ENCODE measurements around the gene MATCAP1.

Gene MATCAP1

DNA sequence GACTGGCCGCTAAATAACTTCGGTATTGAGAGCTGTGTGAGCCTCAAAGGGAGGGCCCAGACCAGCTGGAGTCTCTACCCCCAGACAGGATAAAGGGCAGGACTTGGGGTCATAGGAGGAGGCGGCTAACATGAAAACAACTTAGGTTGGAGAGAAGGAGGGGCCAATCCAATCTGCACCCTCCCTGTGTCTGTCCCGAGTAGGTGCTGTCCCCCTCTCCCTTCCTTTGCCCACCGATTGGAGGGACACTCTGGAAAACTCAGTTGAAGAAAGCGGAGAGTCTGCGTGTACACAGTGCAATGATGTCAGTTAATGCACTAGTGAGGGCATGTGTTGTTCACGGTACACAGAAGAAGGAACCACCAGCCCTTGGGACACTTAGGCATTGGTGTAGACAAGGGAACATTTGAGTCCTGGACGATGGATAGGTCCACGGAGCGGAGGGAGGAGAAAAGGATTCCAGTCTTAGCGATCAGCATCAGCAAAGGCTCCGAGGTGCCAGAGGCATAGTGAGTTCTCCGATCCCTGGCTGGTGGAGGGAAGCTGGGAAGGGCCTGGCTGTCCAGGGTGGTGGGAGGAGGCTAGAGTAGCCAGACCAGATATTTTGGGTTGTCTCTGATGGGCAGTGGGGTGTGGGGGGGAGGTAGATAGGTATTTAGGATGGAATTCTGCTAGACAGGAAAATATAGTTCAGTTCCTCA, 12.7 kb downstream of the MATCAP1 start:
- DNase-seq: no peak

DNA sequence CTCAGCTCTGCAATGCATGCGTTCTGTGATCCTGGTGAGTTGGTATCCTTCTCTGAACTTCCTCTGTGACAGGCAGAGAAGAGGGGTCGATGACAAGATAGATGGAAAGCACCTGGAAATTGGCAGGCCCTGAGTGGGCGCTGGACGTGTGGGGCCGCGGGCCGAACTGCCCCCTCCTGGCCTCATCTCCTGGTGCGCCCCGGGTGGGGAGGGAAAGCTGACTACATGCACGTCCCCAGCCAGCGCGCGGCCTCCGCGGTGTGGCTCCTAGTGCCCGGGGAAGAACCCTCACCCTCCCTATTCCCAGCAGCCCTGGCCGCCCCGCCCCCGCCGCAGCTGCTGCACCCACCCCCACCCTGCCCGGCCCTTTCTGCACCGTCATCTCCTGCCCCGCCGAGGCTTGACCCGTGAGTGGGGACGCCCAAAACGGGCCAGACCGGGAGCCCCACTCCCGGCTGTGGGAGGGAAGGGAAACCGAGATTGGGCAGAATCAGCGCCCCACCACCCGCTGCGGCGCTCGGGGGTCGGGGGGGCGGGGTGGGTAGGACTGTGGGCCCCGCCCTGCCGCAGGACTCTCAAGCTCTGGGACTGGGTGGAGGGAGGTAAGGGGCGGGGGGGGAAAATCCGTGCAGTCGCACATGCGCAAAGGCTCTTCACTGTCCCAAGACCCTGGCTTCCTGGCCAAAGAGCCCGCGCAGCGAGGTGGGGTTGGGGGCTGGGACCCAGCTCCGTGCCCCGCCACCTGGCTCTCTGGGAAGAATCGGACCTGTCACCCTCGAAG, 13.4 kb downstream of the MATCAP1 start, which contains the start of gene NOL3:
Gene NOL3, plus strand, starts transcription at position 371 of the 781 bp plus-strand sequence.
- peak; percentile 83 for DNase-seq

DNA sequence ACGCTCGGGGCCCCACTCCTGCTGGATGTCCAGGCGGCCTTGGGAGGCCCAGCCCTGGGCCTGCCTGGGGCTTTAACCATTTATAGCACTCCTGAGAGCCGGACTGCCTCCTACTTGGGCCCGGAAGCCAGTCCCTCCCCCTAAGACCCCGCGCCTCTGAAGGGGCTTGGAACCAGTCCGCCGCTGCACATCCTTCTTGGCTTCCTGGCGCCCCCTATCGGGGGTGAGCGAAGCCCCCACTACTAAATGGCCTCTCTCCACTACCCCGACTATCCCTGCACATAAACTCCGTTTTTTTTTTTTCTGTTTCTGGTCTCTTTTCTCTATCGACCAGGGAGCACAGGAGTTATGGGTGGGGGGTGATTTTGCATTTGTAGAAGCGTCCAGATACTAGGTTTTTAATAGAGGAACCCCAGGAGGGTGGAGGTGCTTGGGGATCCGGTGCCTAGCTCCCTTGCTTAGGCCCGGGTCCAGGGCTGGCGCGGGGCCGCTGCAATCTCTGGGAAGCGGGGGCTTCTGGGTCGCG, 14.1 kb downstream of the MATCAP1 start:
- no peak for DNase-seq

DNA sequence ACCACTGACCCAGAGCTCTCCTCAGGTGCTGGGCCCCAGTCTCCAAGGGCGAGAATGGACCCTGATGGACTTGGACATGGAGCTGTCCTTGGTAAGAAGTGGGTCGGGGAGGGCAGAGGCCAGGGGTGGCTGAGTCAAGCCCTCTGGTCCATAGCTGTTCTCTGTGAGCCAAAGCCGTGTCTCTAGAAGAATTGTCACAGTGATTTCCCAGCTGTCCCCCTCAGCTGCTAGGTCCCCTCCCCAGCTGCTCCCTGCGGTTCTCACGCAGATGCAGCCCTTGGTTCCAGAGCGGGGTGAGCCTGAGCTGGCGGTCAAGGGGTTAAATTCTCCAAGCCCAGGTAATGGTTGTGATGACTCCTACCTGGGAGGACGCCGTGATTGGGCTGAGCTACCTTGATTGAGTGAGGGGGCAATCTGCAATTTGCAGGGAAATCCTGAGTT, 14.7 kb downstream of the MATCAP1 start:
- no peak for DNase-seq

DNA sequence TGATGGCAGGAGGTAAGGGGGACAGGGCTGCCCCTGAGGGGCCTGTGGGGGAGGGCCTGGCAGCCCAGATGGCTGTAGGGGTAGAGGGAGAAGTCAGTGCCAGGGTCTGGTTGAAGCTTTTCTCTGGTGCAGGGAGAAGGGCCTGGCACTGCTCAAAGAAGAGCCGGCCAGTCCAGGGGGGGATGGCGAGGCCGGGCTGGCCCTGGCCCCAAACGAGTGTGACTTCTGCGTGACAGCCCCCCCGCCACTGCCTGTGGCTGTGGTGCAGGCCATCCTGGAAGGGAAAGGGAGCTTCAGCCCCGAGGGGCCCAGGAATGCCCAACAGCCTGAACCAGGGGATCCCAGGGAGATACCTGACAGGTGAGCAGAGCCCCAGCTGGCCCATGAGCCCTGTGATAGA, 16.2 kb downstream of the MATCAP1 start:
- DNase-seq: no peak

DNA sequence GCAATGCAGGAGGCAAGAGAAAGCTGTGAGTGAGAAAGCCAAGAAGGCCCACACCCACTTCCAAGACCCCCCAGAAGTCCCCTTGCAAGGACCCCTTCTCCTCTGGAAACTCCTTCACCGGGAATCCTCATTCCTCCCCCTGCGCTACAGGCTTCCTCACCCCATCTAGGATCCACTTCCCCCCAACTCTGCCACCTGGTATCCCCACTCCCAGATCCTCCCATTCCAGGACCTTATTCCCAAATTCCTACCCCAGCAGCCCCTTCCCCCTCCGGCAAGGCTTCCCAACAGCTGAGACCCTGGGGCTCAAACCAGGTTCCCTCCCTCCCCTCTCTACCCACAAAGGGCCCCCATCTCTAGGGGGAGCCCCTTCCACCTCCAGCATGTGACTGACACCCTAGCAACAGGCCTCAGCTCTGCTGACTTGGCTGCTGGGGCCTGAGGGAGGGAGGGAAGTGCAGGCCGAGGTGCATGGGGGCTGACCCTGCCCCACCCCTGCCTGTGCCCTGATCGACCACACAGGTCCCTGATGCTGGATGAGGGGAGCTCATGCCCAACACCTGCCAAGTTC, 17.1 kb downstream of the MATCAP1 start:
- DNase-seq: no peak

DNA sequence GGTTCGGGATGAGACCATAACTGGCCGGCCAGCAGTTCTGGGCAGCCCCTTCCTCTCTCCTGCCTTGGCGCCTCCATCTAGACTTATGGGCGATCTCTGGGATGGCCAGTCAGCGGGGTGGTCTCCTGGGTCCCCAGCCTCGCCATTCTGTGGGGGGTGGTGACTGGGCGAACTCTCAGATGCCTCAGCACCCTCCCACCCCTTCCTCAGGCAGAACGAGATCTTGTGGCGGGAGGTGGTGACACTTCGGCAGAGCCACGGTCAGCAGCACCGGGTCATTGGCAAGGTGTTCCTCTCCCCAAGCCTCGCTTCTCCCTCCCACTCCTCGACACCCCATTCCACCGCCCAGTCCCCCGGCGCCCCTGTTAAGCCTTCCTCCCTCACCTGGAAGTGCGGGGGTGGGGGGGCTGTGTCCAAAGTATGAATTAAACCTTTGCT, 17.6 kb downstream of the MATCAP1 start:
- DNase-seq: no peak

DNA sequence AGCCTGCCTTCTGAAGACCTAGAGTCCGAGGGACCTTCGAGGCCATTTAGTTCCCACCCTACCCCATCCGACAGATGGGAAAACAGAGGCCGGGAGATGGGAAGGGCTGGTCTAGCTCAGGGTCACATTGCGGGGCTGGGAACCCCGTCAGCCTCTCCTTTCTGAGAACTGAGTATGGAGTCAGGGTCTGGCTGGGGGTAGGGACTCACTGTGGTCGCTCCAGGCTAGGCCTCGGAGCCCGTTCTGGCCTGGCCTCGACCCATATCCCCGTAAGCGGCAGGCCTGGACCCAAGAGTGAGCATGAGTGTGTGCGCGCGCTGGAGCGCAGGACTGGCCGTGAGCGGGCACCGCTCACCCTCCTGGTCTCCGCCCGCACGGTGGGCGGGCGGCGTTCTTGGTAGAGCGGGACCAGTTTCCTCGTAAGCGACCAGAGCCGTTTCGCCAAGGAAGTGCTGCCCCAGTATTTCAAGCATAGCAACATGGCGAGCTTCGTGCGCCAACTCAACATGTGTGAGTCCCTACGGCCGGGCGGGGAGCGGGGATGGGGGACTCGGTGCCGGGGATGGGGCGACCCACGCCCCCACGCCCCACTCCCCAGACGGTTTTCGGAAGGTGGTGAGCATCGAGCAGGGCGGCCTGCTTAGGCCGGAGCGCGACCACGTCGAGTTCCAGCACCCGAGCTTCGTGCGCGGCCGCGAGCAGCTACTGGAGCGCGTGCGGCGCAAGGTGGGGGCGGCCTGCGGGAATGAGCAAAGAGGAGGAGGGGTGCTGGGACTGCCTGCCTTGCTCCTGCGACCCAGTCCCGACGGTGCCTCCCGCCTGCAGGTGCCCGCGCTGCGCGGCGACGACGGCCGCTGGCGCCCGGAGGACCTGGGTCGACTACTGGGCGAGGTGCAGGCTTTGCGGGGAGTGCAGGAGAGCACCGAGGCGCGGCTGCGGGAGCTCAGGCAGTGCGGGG, 18.4 kb downstream of the MATCAP1 start:
- no peak for DNase-seq

DNA sequence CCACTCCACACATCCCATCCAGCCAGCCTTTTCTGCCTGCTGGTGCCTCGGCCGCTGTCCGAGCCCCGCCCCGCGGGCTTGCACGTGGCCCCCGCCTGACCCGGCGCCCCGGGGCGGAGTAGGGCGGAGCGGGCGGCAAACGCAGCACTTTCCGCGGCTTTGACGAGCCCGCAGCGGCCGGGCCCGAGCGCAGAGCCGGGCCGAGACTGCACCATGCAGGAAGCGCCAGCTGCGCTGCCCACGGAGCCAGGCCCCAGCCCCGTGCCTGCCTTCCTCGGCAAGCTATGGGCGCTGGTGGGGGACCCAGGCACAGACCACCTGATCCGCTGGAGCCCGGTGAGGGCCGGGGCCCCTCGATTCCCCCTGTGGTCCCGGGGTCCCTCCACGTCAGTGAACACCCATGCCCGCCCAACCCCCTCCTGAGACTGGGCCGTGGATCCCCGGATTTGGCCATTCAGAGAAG, 19.1 kb downstream of the MATCAP1 start, which contains the start of gene HSF4:
Gene HSF4, plus strand, starts transcription at position 147 of the 463 bp plus-strand sequence. Its CDS starts 67 bp downstream, at position 214.
- DNase-seq: no peak

DNA sequence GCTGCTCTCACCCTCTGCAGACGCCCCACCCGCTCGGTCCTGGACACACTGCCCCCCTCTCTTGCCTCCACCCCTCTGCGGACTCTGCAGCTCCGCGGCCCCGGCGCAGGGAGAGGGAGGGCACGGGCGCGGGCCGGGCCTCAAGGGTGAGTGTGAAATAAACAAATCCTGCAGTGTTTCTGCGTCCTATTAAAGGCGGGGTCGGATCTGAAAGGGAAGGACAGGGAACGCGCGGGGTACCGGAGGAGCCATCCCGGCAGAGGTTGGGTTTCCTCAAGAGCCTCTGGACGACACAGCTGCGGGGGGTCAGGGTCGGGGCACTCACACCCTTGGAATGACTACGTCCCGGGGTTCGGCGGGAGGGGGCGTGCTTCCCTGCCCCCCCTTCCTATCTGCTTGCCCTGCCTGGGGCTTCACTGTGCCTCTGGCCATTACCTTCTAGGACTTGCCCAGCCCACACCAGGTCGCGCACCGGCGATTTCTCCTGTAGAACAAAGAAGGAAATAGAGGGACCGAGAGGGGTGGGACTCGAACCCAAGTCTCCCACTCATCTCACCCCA, 19.7 kb downstream of the MATCAP1 start:
- DNase-seq: no peak

DNA sequence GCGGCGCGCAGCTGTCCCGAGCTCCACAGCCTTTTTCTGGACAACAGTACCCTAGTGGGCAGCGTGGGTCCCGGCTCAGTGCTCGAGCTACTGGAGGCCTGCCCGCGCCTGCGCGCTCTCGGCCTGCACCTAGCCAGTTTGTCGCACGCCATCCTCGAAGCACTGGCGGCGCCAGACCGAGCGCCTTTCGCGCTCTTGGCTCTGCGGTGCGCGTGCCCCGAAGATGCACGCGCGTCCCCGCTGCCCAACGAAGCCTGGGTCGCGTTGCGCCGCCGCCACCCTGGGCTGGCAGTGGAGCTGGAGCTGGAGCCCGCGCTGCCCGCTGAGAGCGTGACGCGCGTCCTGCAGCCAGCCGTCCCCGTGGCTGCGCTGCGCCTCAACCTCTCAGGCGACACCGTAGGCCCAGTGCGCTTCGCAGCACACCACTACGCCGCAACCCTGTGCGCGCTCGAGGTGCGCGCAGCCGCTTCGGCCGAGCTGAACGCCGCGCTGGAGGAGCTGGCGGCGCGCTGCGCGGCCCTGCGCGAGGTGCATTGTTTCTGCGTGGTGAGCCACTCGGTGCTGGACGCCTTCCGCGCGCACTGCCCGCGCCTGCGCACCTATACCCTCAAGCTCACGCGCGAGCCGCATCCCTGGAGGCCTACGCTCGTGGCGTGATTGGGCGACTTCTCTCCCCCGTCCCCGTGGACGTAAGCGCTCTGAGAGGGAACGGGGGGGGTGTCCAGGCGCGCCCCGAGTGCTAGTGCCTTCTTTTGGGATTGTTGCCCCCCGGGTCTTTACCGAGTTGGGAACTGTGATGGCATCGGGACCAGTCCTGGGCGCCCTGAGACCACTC, 20.4 kb downstream of the MATCAP1 start:
- peak; percentile 46 for DNase-seq

DNA sequence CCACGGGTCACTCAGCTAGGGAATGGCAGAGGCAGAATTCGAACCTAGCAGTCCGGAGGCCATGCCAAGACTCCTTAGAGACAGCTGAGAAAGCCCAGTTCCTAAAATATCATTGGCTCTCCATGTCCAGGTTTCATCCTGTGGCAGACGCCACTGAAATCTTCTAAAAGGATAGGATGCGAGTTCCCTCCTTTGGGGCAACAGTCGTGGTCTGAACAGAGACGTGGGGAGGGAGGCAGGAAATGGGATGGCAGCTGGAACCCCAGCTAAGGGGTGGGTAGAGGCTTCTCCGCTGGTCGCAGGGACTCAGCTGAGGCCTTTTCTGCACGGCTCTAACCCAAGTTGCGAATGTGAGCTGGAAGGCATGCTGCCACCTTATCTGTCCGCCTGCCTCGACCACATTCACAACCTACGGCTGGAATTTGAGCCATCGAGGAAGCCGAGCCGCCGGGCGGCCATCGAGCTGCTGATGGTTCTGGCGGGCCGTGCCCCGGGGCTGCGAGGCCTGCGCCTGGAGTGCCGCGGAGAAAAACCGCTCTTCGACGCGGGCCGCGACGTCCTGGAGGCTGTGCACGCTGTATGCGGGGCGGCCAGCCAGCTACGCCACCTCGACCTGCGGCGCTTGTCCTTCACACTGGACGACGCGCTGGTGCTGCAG, 21.1 kb downstream of the MATCAP1 start:
- no peak for DNase-seq

DNA sequence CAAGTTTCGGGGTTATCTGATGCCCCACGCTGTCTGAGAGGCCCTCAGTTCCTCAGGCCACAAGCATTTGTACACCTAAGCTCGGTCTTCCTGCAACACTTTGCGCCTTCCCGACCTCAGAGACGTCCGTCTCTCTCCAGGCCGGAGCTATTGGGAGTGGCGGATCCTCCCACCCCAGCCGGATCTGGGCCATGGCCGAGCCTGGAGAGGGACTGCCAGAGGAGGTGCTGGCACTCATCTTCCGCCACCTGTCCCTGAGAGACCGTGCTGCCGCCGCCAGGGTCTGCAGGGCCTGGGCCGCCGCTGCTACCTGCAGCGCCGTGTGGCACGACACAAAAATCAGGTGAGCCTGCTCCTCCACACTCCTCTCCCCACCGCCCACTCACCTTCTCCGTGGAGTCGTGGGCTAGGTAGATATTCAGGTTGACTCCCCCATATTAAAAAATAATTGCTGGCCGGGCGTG, 22.1 kb downstream of the MATCAP1 start:
- no peak for DNase-seq

DNA sequence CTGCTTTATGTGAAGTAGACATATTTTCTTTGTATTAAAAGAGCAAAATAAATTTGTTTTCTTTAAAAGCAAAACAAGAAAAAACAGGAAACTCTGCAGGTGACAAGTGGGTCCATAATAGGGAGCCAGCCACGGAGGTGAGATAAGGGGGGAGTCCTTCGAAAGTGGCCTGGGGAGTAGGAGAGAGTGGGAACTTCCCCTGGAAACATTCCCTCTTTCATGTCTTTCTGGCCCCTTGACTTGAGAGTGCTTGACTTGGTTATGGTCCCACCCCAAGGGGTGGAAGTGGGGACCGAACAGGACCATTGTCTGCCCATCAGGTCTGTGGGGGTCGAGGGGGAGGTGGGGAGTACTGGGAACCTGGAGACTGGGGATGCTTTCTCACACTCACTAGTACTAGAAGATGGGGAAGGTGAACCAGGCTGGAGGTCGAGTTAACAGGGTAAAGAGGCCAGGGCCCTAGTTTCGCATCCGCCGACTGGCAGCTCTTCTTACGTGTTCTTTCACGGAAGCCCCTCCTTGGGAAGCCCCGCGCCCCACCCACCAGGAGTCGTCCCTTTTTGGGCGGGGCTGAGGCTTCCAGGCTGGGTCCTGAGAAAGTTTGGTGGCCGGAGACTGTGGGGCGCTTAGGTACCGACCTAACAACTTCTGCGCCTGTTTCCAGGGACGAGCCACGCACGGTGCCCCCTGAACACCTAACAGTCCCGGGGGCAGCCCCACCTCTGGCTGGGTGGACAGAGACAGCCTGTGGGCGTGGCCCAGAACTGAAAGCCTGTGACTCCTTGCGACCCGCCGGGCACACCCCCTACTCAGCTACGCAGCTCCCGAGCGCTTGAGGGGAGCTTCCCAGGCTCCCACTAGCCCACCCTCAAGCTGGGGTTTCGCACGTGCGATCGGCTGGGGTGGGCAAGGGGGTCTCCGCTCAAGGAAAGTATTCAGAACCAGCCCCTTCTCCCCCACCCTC, 24.8 kb downstream of the MATCAP1 start:
- DNase-seq: peak; percentile 40

DNA sequence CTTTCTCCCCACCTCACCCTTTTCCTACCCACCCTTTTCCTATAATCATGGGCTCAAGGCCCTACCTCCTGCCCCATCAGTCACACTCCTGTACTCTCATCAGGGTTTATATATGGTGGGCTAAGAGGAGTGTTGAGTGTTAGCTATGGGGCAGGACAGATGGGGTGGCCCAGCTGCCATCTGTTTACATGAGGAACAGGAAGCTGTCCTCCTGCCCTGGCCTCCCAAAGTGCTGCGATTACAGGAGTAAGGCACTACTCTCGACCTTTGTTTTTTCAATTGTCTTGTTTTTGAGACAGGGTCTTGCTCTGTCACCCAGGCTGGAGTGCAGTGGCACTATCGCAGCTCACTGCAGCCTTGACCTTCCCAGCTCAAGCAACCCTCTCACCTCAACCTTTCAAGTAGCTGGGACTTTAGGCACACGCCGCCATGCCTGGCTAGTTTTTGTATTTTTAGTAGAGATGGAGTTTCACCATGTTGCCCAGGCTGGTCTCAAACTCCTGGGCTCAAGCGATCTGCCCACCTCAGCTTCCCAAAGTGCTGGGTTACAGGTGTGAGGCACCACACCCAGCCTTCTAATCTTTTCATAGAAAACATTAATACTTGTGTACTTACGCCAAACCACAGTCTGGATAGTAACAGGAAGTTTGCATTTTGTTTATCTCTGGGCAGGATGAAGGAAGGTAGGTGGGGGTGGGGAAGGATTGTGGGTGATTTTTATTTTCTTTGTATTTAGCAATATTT, 25.7 kb downstream of the MATCAP1 start:
- DNase-seq: no peak

DNA sequence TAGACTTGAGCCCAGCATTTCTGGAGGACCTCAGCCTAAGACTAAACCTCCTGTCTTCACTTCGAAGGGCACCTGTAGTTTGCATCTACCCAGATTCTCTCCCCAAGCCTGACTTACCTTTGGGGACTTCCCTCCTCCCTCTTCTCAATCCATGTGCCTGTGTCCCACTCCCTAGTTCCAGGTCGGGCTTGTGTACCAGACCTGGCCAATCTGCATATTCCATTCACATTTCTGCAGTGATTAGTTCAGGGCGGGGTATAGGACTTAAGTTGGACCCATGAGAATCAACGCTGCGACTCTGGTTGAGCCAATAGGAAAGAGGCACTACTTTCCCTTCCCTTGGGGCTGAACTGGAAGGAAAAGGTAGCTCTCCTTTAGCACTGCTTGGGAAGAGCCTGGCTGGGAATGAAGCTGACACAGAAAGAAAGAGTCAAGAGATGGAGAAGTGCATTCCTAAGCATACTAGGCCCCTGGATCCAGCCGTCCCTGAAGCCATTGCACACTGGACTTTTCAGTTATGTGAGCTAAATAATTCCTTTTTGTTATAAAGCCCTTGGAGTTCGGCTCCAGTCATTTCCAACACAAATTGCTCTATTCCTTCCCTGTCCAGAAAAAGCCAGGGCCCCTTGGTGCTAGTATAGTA, 26.5 kb downstream of the MATCAP1 start:
- DNase-seq: no peak

DNA sequence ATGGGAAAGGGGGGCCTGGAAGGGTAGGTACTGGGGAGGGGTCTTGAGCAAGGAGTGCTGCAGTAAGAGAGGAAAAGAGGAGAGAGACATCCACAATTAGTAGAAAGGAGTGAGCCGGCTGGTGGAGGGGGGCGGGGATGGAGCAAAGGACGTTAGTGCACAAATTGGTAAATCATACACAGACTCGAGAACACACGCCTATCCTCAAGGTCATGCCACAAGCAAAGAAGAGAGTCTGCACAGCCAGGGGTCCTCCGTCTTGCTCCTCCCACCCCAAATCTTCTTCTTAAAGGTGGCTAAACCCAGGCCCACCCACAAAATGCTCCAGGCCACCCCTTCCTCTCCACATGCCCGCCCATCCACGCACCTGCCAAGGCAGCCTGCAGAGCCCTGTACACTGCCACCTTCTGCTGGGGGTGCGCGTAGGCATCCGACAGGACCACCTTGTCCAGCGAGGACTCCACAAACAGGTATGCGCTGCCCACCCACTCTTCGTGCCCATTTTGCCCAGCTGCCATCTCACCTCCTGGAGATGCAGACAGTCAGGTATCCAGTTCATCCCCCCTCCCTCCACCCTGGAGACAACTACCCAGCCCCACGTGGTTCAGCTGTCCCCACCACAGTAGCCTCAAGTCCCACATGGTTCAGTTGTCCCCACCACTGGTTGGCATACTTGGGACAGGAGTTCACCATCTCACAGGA, 27.5 kb downstream of the MATCAP1 start:
- no peak for DNase-seq
